Fibroblast of pulmonary artery (primary cell): Measurements from ENCODE around the gene CREB3L1.
A peak's percentile ranks its signal among the peaks of the same experiment; 100 is the strongest.
"Not testable (repeated sequence)": the region's sequence is repeated elsewhere in the genome, so short reads cannot be mapped to it uniquely, and the experiment has no call there.

Experiments used
- DNase-seq: peaks from one replicate; pipeline ENCODE4 v3.0.0-alpha.2; 2010; ENCODE audit warnings: low read depth
- H3K4me3 ChIP-seq: replicated peaks from 2 replicates; pipeline ENCODE4 v1.5.1; 2011; ENCODE audit warnings: low read depth, mild to moderate bottlenecking, control low read depth, low read length, moderate library complexity
- CTCF ChIP-seq: IDR thresholded peaks from 2 replicates; pipeline ENCODE4 v1.5.1; 2011; ENCODE audit warnings: mild to moderate bottlenecking, control low read depth, low read length, inconsistent platforms; ENCODE audit errors: missing control alignments

Gene CREB3L1

GRCh38 chr11:46296528-46297448 lies 19.3 kb downstream of the CREB3L1 start:
- TF ChIP-seq CTCF, result peak; percentile 78
- DNase-seq, result peak; percentile 97
- peak overlapping the region; percentile 51 for H3K4me3 ChIP-seq

DNA sequence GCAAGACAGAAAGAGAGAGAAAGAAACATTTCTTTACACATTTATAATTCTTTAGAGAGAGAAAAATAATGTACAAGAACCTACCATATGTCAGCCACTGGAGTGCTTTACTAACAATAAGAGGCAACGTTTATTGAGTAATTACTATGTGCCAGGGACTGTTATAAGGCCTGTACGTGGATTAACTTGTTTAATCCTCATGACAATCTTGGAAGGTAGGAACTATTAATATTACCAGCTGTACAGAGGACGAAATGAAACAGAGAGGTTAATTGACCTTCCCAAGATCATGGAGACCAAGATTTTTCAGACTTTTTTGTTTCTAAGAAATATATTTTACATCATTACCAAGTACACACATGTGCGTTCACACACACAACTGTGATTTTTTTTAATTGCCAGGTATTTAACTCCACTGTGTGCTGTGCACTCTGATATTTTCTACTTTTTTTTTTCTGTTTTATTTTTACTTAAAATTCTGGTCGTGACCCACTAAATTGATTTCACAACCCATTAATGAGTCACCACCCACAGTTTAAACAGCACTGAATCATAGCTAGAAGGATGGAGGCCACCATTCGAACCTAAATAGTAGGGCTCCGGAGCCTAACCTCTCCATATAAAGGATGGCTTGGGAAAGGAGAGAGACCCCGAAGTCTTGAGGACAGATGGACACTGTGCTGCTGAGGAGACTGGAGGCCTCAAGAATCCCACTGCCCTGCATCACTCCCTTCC lies 21.4 kb downstream of the CREB3L1 start:
- H3K4me3 ChIP-seq, result no peak overlapping the region
- no peak for TF ChIP-seq CTCF
- peak; percentile 85 for DNase-seq

DNA sequence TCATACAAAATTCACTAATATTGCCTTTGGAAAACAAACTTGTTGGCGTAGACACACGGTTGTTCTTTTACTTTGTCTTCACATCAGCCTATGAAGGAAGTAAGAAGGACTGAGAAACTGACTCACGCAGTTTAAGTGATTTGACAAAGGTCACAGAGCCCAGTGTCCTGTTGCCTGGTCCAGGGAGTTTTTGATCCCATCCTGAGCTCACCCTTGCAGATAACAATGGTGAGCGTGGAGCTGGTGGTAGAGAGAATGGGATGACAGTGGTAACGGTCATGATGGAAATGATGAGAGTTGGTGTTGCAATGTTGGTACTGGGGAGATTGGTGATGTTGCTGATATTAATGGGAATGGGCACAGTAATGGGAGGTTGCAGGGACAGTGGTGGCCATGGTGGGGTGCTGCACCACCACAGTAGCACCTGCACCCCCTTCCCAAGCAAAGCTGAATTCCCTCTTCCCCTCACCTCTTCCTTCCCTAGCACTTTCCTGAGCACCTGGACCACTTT lies 22.0 kb downstream of the CREB3L1 start:
- no peak for DNase-seq
- H3K4me3 ChIP-seq, result no peak overlapping the region
- no peak for TF ChIP-seq CTCF

DNA sequence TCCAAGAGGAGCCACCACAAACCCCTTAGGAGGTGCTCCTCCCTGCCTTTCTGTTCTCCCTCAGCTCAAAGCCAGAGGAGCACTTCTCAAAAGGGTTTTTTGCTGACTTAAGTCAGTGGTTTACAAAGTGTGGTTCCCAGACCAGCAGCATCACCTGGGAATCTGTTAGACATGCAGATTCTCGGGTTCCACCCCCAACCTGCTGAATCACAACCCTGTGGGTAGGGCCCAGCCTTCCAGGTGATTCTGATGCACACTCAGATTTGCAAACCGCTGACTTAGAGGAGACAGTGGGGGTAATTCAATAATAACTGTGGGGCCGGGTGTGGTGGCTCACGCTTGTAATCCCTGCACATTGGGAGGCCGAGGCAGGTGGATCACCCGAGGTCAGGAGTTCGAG lies 22.8 kb downstream of the CREB3L1 start:
- no peak for TF ChIP-seq CTCF
- no peak overlapping the region for H3K4me3 ChIP-seq
- no peak for DNase-seq

GRCh38 chr11:46302866-46303265 lies 25.4 kb downstream of the CREB3L1 start:
- no peak overlapping the region for H3K4me3 ChIP-seq
- no peak for TF ChIP-seq CTCF
- no peak for DNase-seq

DNA sequence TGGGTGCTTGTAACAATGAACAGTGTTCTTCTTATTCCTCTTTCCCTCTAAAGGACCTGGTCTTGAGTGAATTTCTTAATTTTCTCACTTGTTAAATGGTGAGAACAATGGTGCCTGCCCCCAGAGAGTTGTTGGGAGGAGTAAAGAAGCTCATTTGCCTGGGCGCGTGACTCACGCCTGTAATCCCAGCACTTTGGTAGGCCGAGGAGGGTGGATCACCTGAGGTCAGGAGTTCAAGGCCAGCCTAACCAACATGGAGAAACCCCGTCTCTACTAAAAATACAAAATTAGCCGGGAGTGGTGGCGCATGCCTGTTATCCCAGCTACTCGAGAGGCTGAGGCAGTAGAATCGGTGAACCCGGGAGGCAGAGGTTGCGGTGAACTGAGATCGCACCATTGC lies 26.6 kb downstream of the CREB3L1 start:
- H3K4me3 ChIP-seq, DNase-seq: not testable (repeated sequence)

- no peak for DNase-seq
- no peak for TF ChIP-seq CTCF
- no peak overlapping the region for H3K4me3 ChIP-seq
Observed at GRCh38 chr11:46304605-46305179, 27.2 kb downstream of the CREB3L1 start.
